Measurements from ENCODE around the gene LIMK1. TPM values are rescaled to one million over a fixed set of nuclear protein-coding genes. Genes with fewer than 3 reads are reported as not detected.
"Not testable (repeated sequence)": the region's sequence is repeated elsewhere in the genome, so short reads cannot be mapped to it uniquely, and the experiment has no call there.

The LIMK1 gene
- total and polyA plus RNA-seq, 11 donors = 6.3 to 23.2 (median 10.8) TPM

GRCh38 chr7:74165867-74166593 is 82.4 kb downstream of the LIMK1 start:
- H3K27me3 ChIP-seq = no peaks in the 10 kb centered on the region
- no peaks in the 10 kb centered on the region for H3K36me3 ChIP-seq
- H3K4me3 ChIP-seq = no peak overlapping the region
- no peak overlapping the region for H3K27ac ChIP-seq
- H3K4me1 ChIP-seq = peaks cover 0 to 5% (median 0%) of the 10 kb centered on the region in 12 donors
- intact Hi-C loops (cut with DNase I) = no loop called here
- WGBS, 4 donors = 96 to 97% (median 96%) methylated on average over 15 of the region's 15 CpGs
- TF ChIP-seq, protein P1, sequence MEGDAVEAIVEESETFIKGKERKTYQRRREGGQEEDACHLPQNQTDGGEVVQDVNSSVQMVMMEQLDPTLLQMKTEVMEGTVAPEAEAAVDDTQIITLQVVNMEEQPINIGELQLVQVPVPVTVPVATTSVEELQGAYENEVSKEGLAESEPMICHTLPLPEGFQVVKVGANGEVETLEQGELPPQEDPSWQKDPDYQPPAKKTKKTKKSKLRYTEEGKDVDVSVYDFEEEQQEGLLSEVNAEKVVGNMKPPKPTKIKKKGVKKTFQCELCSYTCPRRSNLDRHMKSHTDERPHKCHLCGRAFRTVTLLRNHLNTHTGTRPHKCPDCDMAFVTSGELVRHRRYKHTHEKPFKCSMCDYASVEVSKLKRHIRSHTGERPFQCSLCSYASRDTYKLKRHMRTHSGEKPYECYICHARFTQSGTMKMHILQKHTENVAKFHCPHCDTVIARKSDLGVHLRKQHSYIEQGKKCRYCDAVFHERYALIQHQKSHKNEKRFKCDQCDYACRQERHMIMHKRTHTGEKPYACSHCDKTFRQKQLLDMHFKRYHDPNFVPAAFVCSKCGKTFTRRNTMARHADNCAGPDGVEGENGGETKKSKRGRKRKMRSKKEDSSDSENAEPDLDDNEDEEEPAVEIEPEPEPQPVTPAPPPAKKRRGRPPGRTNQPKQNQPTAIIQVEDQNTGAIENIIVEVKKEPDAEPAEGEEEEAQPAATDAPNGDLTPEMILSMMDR (IDR thresholded peaks at IDR 0.05) = no peak
- no peak for TF ChIP-seq POLR2A (IDR thresholded peaks at IDR 0.05)
- ATAC-seq = no peak
- no peak for DNase-seq
- no peaks in the 10 kb centered on the region for H3K9me3 ChIP-seq

GRCh38 chr7:74167324-74167723 is 83.7 kb downstream of the LIMK1 start:
- intact Hi-C loops (cut with DNase I); H3K27me3 ChIP-seq; DNase-seq; H3K9me3 ChIP-seq; H3K4me1 ChIP-seq; H3K36me3 ChIP-seq; H3K27ac ChIP-seq; H3K4me3 ChIP-seq: not testable (repeated sequence)
- ATAC-seq = peak; percentile 64 to 71 (median 65)
- WGBS, 4 donors = 78 to 82% (median 81%) methylated on average over 6 of the region's 6 CpGs

Other genes with a start within 250 kb of the LIMK1 start
- gene METTL27, start 241.3 kb upstream of the LIMK1 start, total RNA-seq = 1 to 10 TPM in 3 of 9 donors, under 1 TPM in 3, not detected in 3; 0.30 to 2.7 (median 0.94) TPM
- gene METTL27, start 241.3 kb upstream of the LIMK1 start, polyA plus RNA-seq = under 1 TPM in 1 of 2 donors, not detected in 1; 0.12 TPM
- not detected for gene TMEM270, start 222.6 kb upstream of the LIMK1 start, total RNA-seq
- gene TMEM270, start 222.6 kb upstream of the LIMK1 start, polyA plus RNA-seq = not detected
- gene ELN, start 55.6 kb upstream of the LIMK1 start, total RNA-seq = 10 to 100 TPM; 17.4 to 81.1 (median 42.8) TPM
- gene ELN, start 55.6 kb upstream of the LIMK1 start, polyA plus RNA-seq = 10 to 100 TPM; 37.9 to 68.1 TPM
- gene EIF4H, start 90.6 kb downstream of the LIMK1 start, total RNA-seq = 100 to 1,000 TPM; 166 to 216 (median 196) TPM
- 100 to 1,000 TPM in 1 of 2 donors, 10 to 100 TPM in 1; 89.0 to 255 TPM for gene EIF4H, start 90.6 kb downstream of the LIMK1 start, polyA plus RNA-seq
- 10 to 100 TPM in 1 of 9 donors, 1 to 10 TPM in 8; 1.0 to 20.8 (median 1.5) TPM for gene LAT2, start 126.2 kb downstream of the LIMK1 start, total RNA-seq
- gene LAT2, start 126.2 kb downstream of the LIMK1 start, polyA plus RNA-seq = 1 to 10 TPM; 1.7 to 2.9 TPM
- gene RFC2, start 170.6 kb downstream of the LIMK1 start, total RNA-seq = 10 to 100 TPM in 6 of 9 donors, 1 to 10 TPM in 3; 7.8 to 20.9 (median 12.2) TPM
- gene RFC2, start 170.6 kb downstream of the LIMK1 start, polyA plus RNA-seq = 10 to 100 TPM in 1 of 2 donors, 1 to 10 TPM in 1; 9.8 to 21.8 TPM
- gene CLIP2, start 205.6 kb downstream of the LIMK1 start, total RNA-seq = 10 to 100 TPM in 3 of 9 donors, 1 to 10 TPM in 6; 4.2 to 17.7 (median 9.0) TPM
- 1 to 10 TPM; 5.9 to 9.6 TPM for gene CLIP2, start 205.6 kb downstream of the LIMK1 start, polyA plus RNA-seq